ENCODE results near the gene PARD3B. TPM values are rescaled to one million over a fixed set of nuclear protein-coding genes. Genes with fewer than 3 reads are reported as not detected.

The PARD3B gene
- total and polyA plus RNA-seq, 2 of the 8 experiments (the other 6 are each of a cell fraction or from before 2014, with no cell fraction given) = 1.2 to 5.7 TPM

DNA sequence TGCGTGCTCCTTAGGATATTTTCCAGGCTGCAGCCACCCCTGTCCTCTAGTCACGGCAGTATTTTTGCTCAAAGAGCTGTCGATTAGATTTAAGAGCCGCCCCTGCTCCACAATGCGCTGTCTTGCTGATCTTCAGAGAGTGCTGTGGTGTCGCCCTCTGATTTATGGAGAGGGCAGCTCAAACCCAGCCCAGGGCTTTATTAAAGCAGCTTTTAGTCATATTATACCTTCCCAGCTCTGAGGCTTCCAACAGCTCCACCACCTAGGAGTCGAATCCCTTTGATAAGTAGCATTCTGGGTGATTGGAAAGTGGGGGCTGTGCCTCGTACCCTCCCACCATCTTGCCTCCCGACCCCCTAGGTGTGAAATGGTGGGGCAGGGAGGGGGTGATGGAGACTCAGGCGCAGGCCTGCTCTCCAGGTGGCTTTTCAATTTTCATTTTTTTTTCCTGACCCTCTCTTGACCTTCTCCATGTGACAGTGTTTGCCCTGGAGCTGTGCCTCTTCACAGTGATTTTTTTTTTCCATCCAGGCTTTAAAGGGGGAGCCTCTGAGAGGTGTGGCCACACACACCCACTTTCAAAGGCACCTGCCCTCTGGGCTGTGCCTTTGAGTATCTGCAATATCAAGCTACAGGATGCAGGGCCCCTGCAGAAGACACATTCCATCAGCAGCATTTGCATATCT, 1084.0 kb downstream of the PARD3B start:
- H3K9me3 ChIP-seq (ENCODE audit: insufficient read depth in 2 of 2, low read depth in 1 of 2, low read length in 1 of 2) = no peaks in the 10 kb centered on the region
- WGBS, 2 experiments (ENCODE audit: extremely low coverage in 1 of 2, insufficient coverage in 1 of 2, insufficient read length in 1 of 2, insufficient replicate concordance in 2 of 2, low coverage in 1 of 2, low lambda C conversion rate in 2 of 2, missing lambda C conversion rate in 1 of 2) = 84% methylated on average over 10 of the region's 10 CpGs; no CpG with 5 or more reads in 1 of the 2 experiments
- no peak overlapping the region for H2BK12ac ChIP-seq (ENCODE audit: low read depth, low read length)
- H3K4me1 ChIP-seq (replicated peaks in 1 of 4; ENCODE audit: control insufficient read depth in 3 of 4, insufficient read depth in 4 of 4, low read length in 3 of 4) = peaks cover 0 to 5% (median 0%) of the 10 kb centered on the region in 4 experiments; a peak in 4 of 7 replicates
- no peak overlapping the region for H3K9ac ChIP-seq (replicated peaks in 1 of 4; ENCODE audit: extremely low read depth in 1 of 4, low read depth in 3 of 4, low read length in 3 of 4)
- no peak overlapping the region for H3K23ac ChIP-seq (ENCODE audit: insufficient read length)
- H2BK120ac ChIP-seq (replicated peaks; ENCODE audit: low read depth, low read length) = no peak overlapping the region
- H3K14ac ChIP-seq (ENCODE audit: insufficient read length) = no peak overlapping the region
- no peak overlapping the region for H3K56ac ChIP-seq (replicated peaks; ENCODE audit: insufficient read length, low read depth, low read length)
- ChIA-PET POLR2A (ENCODE audit: partially characterized antibody) (no interaction called here), CTCF (ENCODE audit: partially characterized antibody) (interaction anchor here (0.6 to 1.6 kb wide), 6 partner anchors 11 to 1178 kb away, joined by 3 to 4 read pairs (median 3); no protein-coding TSS in a partner anchor)
- DNase-seq (ENCODE audit: low read depth in 1 of 2, low spot score in 2 of 2) (no peak), FAIRE-seq (no peak)
- H4K8ac ChIP-seq (ENCODE audit: extremely low read depth, insufficient read depth, low read length) = no peak overlapping the region
- H3K79me1 ChIP-seq (ENCODE audit: low read depth, low read length) = no peaks in the 10 kb centered on the region
- no peaks in the 10 kb centered on the region; a peak in 1 of 7 replicates for H3K27me3 ChIP-seq (replicated peaks in 1 of 4; ENCODE audit: control insufficient read depth in 3 of 4, extremely low read depth in 1 of 4, insufficient read depth in 3 of 4, low read length in 3 of 4)
- no peak overlapping the region for H3K4me2 ChIP-seq (ENCODE audit: insufficient read depth in 1 of 2, low read depth in 2 of 2, low read length in 2 of 2)
- H4K5ac ChIP-seq (ENCODE audit: insufficient read length, low read depth, low read length) = no peak overlapping the region
- H2BK15ac ChIP-seq (ENCODE audit: low read length) = no peak overlapping the region
- H2AK5ac ChIP-seq (ENCODE audit: low read depth, low read length) = no peak overlapping the region
- no peaks in the 10 kb centered on the region for H4K20me1 ChIP-seq (replicated peaks in 1 of 2; ENCODE audit: control insufficient read depth in 1 of 2, insufficient read depth in 2 of 2, low read length in 2 of 2)
- H3K27ac ChIP-seq (ENCODE audit: low read depth, low read length) = no peak overlapping the region
- H2BK5ac ChIP-seq (ENCODE audit: low read depth, low read length) = no peak overlapping the region
- H3K23me2 ChIP-seq (ENCODE audit: low read depth, low read length) = no peaks in the 10 kb centered on the region
- no peak overlapping the region for H3K18ac ChIP-seq (ENCODE audit: extremely low read depth, low read length)
- no peaks in the 10 kb centered on the region for H3K79me2 ChIP-seq (ENCODE audit: control insufficient read depth in 1 of 2, insufficient read depth in 2 of 2, low read length in 2 of 2)
- no peak overlapping the region for H3K4ac ChIP-seq (replicated peaks; ENCODE audit: insufficient read length, low read depth, low read length)
- no peak overlapping the region for H3K4me3 ChIP-seq (ENCODE audit: extremely low read depth in 1 of 4, insufficient read depth in 2 of 4, low read depth in 3 of 4, low read length in 4 of 4)
- H4K91ac ChIP-seq (replicated peaks; ENCODE audit: insufficient read length, low read length) = no peak overlapping the region
- H2AFZ ChIP-seq (ENCODE audit: low read length) = no peak overlapping the region; the same call in 1 of the 2 replicates
- H3K36me3 ChIP-seq (ENCODE audit: control insufficient read depth in 2 of 4, insufficient read depth in 4 of 4, low read length in 3 of 4) = no peaks in the 10 kb centered on the region
- no peak overlapping the region for H2BK20ac ChIP-seq (ENCODE audit: low read length)
- no peak for TF ChIP-seq SP1 (IDR thresholded peaks at IDR 0.05; ENCODE audit: low read depth, low read length)
- TF ChIP-seq POU5F1 (IDR thresholded peaks at IDR 0.05; ENCODE audit: low read depth, low read length) = no peak
- no peak for TF ChIP-seq CHD2 (IDR thresholded peaks at IDR 0.05; ENCODE audit: low read length)
- TF ChIP-seq SP2 (IDR thresholded peaks at IDR 0.05; ENCODE audit: low read length) = no peak
- no peak for TF ChIP-seq SP4 (IDR thresholded peaks at IDR 0.05; ENCODE audit: low read length)
- TF ChIP-seq SRF (IDR thresholded peaks at IDR 0.05; ENCODE audit: low read depth, low read length) = no peak
- no peak for TF ChIP-seq GABPA (IDR thresholded peaks at IDR 0.05; ENCODE audit: borderline replicate concordance, insufficient read depth, low read length)
- no peak for TF ChIP-seq CHD1 (IDR thresholded peaks at IDR 0.05; ENCODE audit: low read depth, low read length)
- TF ChIP-seq TBP (IDR thresholded peaks at IDR 0.05; ENCODE audit: low read depth, low read length) = no peak
- TF ChIP-seq, protein P1, sequence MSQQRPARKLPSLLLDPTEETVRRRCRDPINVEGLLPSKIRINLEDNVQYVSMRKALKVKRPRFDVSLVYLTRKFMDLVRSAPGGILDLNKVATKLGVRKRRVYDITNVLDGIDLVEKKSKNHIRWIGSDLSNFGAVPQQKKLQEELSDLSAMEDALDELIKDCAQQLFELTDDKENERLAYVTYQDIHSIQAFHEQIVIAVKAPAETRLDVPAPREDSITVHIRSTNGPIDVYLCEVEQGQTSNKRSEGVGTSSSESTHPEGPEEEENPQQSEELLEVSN (IDR thresholded peaks at IDR 0.05) = no peak
- no peak for TF ChIP-seq TAF1 (IDR thresholded peaks at IDR 0.05; ENCODE audit: low read depth, low read length)
- no peak for TF ChIP-seq SAP30 (IDR thresholded peaks at IDR 0.05; ENCODE audit: insufficient read depth, insufficient replicate concordance, low read length)
- TF ChIP-seq EZH2 (IDR thresholded peaks at IDR 0.05; ENCODE audit: low read depth, low read length, severe bottlenecking) = no peak
- TF ChIP-seq SIX5 (IDR thresholded peaks at IDR 0.05; ENCODE audit: low read depth, low read length) = no peak

Data from H1 (cell line).